AG09309 (cell line): ENCODE data around the gene TNFRSF19.

Experiments used
- DNase-seq: peaks from one replicate; pipeline ENCODE4 v3.0.0-alpha.2; 2010; ENCODE audit warnings: low read depth
- H3K4me3 ChIP-seq: 2 replicates; pipeline ENCODE4 v1.5.1; 2011; ENCODE audit warnings: mild to moderate bottlenecking, low read depth, low read length, moderate library complexity; ENCODE audit not compliant: control insufficient read depth
- CTCF ChIP-seq: IDR thresholded peaks from 2 replicates; pipeline ENCODE4 v1.5.1; 2011; ENCODE audit warnings: mild to moderate bottlenecking, low read depth, low read length, inconsistent platforms; ENCODE audit not compliant: insufficient read depth, control insufficient read depth; ENCODE audit errors: missing control alignments

The TNFRSF19 gene

GRCh38 chr13:23549724-23550123 lies 20.5 kb upstream of the TNFRSF19 start:
- TF ChIP-seq CTCF: no peak
- no peak overlapping the region for H3K4me3 ChIP-seq
- no peak for DNase-seq

DNA sequence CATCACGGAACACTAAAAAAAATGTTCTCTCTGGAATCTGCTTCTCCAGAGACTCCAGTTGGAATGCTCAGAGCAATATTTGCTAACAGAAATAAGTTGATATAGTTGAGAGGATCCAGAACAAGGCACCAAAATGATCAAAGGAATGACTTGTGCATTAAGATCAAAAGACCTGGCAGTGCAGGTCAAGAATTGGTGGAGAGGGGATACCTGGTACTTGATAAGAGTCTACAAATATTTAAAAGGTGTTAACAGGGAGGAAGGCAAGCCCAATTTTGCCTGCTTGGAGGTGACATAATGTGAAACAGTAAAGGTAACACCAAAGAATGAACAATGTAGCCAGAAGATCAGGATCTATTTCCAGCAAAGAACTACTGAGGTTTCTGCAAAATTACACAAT lies 20.0 kb upstream of the TNFRSF19 start:
- DNase-seq: no peak
- H3K4me3 ChIP-seq: no peak overlapping the region
- no peak for TF ChIP-seq CTCF

DNA sequence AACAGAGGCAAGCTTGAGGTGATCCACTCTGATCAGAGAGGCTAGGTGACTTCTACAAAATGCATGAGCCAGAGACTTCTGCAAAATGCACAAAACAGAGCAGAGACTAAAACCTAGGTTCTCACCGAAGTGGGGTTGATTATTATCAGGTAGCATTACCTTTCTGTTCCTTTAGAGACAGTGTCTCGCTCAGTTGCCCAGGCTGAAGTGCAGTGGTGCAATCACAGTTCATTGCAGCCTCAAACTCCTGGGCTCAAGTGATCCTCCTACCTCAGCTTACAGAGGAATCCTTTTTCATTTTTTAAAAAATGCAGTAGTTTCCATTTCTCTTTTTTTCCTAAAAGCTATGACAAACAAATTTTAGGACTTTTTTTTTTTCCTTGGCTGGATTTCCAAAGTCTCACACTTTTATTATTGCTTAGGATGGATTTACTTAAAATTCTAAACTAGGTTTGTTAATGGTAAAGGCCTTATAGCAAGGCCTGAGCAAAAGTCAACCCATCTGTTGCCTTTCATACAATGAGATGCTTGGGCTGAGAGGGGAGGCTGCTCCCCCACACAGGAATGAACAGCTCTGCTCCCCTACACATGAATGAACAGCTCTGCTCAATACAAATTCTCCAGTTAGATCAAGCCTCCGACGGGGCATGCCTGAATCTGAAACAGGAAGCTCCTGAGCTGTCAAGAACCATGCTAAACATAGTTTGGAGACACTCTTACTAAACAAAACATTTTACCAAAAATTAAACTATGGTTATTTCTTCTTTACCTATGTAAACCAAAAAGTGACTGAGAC lies 18.8 kb upstream of the TNFRSF19 start:
- H3K4me3 ChIP-seq: no peak overlapping the region
- TF ChIP-seq CTCF: no peak
- DNase-seq: no peak

GRCh38 chr13:23552171-23552570 lies 18.0 kb upstream of the TNFRSF19 start:
- no peak for TF ChIP-seq CTCF
- no peak overlapping the region for H3K4me3 ChIP-seq
- DNase-seq: no peak

DNA sequence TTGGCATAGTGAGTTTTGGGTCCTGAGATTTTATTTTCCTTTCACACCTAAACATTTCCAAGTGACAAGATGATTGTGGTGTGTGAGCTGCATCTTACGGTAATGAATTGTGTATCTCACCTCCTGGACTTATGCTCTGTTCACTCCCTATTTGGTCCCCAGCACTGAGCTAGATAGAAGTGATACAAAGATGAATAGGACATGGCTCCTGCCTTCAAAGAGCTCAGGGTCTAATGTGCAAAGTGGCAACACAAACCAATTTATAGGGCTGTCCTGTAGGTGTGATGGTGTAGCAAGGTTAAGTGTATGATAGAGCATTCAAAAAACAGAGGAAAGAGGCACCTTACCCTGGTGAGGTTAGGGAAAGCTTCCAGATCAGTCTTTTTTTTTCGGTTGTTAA lies 17.6 kb upstream of the TNFRSF19 start:
- no peak for DNase-seq
- H3K4me3 ChIP-seq: no peak overlapping the region
- TF ChIP-seq CTCF: no peak

DNA sequence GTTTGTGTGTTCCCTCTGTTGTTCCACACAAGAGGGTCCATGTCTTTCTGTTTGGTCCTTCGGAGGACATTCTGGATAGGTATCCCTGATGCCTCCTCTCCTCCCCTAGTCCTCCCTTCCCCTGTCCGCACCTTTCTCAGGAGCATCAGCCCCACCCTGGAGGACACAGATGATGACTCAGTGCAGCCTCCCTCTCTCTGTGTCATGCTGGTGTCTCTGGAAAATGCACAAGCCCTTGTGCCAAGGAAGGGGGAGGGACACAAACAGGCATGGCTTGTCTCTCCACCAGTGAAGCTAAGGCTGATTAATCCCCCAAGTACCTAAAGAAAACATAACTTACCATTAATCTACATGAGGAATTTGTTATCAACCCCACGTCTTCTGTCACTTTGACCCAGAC lies 16.2 kb upstream of the TNFRSF19 start:
- DNase-seq: no peak
- no peak overlapping the region for H3K4me3 ChIP-seq
- no peak for TF ChIP-seq CTCF

DNA sequence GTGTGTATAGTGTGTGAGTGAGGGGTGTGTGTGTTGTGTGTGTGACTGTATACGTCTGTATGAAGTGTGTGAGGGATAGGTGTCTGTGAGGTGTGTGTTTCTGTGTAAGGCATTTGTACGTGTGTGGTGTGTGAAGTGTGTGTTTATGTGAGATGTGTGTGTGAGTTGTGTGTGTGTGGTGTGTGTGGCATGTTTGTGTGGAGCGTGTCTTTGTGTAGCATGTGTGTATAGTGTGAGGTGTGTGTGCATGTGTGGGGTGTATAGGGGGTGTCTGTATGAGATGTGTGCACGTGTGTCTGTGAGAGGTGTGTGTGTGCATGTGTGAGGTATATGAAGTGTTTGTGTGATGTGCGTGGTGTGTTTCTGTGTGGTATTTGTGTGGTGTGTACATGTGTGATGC lies 13.2 kb upstream of the TNFRSF19 start:
- no peak for TF ChIP-seq CTCF
- no peak for DNase-seq

More for the DNA sequence above, 13.2 kb upstream of the TNFRSF19 start:
- no peak overlapping the region for H3K4me3 ChIP-seq
